GM18858 (cell line): ENCODE results near the gene GPR179.

Source experiments
- ATAC-seq: cut with Tn5 transposase; IDR thresholded peaks from one replicate; pipeline ENCODE4 v1.9.1; 2021; ENCODE audit not compliant: unreplicated experiment

GPR179 gene, protein sequence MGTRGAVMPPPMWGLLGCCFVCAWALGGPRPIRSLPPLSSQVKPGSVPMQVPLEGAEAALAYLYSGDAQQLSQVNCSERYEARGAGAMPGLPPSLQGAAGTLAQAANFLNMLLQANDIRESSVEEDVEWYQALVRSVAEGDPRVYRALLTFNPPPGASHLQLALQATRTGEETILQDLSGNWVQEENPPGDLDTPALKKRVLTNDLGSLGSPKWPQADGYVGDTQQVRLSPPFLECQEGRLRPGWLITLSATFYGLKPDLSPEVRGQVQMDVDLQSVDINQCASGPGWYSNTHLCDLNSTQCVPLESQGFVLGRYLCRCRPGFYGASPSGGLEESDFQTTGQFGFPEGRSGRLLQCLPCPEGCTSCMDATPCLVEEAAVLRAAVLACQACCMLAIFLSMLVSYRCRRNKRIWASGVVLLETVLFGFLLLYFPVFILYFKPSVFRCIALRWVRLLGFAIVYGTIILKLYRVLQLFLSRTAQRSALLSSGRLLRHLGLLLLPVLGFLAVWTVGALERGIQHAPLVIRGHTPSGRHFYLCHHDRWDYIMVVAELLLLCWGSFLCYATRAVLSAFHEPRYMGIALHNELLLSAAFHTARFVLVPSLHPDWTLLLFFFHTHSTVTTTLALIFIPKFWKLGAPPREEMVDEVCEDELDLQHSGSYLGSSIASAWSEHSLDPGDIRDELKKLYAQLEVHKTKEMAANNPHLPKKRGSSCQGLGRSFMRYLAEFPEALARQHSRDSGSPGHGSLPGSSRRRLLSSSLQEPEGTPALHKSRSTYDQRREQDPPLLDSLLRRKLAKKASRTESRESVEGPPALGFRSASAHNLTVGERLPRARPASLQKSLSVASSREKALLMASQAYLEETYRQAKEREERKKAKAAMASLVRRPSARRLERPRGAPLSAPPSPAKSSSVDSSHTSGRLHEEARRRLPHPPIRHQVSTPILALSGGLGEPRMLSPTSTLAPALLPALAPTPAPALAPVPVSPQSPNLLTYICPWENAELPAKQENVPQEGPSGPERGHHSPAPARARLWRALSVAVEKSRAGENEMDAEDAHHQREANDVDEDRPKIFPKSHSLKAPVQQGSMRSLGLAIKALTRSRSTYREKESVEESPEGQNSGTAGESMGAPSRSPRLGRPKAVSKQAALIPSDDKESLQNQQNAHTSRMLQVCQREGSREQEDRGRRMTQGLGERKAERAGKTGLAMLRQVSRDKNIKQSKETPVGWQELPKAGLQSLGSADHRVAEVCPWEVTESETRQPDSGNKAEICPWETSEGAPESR (N-terminal part only)

DNA sequence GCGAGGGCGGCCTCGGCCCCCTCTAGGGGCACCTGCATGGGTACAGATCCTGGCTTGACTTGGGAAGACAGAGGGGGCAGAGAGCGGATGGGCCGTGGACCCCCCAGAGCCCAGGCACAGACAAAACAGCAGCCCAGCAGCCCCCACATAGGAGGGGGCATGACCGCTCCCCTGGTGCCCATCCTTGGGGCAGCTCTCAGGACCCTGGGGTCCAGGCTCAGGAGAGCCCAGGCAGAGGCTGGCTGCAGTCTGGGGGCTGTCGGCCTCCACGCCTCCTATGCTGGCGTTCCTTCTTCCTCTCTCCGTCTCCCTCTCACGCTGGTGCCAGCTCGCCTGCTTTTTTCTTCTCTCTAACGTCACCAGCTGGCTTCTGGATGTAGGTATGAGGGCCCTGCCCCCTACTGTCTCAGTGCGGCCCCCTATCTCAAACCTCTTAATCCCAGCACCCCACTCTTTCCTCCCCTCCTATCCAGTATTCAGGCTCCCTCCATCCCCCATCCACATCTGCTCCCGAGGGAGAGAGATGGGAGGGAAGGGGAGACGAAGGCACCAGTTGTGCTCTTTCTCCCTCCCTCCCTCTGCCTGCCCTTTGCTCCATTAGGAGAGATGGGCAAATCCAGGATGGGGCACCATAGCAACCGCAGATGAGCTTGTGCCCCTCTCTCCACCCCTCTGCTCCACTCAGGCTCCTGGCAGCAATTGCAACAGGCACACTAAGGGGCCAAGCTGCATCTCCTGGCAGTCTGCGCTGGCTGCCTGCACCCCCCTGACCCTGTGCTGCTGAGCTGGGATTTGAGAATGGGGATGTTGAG is at the start of gene GPR179:
GPR179 (minus strand) TSS at position 349 of the 812 bp plus-strand sequence; CDS start at position 182, 167 bp downstream.
- ATAC-seq: no peak

DNA sequence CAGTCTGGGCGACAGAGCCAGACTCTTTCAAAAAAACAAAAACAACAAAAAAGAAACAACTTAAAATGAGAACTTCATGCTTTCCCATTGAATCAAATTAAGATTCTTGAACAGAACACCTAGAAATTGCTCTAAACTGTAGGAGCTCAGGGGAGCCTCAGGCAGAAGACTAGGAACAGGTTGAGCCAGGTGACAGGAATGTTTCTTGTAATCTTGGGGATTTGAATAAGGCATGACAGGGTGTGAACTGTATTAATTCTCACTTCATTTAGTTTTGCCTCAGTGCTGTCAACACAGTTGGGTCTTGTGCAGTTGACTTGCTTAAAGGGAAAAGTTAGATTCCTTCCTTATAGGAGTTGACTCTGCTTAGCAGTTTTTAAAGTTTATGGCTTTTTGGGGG is 35.7 kb upstream of the GPR179 start:
- no peak for ATAC-seq

DNA sequence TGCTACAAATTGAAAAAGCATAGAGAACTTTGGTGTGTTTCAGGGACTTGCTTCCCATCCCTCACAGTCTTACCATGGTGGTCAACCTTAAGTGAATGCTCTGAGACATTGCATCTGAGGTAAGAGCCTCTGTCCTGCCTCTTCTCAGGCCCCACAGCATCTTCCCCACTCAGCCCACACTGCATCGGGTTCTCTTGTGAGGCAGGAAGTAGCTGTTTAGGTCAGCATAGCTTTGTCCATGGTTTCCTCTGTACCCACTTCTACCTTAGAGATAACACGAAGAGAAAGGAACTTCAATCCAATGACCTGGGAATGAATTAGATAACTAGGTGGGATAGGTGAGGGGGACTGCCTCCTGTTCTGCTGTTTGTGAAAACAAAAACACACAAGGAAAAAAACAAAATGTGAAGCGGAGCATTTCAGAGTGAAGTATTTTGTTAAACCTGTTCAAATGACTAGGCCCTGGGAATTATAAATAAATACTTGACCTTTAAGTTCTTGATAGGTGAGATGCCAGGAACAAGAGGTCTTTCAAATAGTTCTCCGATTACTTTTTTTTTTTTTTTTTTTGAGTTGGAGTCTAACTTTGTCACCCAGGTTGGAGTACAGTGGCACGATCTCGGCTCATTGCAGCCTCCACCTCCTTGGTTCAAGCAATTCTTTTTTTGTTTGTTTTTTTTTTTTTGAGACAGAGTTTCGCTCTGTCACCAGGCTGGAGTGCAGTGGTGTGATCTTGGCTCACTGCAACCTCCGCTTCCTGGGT is 25.5 kb upstream of the GPR179 start:
- no peak for ATAC-seq

DNA sequence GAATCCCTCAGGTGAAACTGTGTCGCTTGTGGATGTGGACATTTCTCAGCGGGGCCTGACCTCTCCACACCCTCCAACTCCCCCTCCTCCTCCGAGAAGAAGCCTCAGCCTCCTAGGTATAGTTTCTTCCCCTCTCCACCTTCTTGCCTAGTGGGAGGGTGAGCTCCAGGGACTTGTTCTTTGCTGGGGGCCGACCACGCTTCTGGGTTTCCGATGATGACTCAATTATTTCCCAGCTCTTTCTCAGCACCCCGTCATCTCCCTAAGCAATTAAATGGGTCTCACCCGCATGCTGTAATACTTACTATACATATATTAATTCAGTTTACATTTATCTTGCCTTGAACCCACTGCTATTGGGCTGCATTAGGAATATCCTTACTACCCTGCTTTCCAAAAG is 21.0 kb upstream of the GPR179 start:
- ATAC-seq: no peak

DNA sequence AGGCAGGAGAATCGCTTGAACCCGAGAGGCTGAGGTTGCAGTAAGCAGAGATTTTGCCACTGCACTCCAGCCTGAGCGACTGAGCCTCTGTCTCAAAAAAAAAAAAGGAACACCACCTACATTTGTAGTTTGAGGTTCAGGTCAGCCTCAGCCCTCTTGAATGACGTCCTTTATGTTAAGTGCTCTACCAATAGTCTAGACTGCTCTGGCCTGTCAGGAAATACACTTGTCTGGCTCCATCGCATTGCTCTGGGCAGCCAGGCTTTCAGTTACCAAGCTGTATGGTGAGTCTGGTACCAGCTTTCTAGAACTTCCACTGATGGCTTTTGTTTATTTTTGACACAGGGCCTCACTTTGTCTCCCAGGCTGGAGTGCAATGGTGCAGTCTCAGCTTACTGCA is 19.3 kb upstream of the GPR179 start:
- no peak for ATAC-seq

DNA sequence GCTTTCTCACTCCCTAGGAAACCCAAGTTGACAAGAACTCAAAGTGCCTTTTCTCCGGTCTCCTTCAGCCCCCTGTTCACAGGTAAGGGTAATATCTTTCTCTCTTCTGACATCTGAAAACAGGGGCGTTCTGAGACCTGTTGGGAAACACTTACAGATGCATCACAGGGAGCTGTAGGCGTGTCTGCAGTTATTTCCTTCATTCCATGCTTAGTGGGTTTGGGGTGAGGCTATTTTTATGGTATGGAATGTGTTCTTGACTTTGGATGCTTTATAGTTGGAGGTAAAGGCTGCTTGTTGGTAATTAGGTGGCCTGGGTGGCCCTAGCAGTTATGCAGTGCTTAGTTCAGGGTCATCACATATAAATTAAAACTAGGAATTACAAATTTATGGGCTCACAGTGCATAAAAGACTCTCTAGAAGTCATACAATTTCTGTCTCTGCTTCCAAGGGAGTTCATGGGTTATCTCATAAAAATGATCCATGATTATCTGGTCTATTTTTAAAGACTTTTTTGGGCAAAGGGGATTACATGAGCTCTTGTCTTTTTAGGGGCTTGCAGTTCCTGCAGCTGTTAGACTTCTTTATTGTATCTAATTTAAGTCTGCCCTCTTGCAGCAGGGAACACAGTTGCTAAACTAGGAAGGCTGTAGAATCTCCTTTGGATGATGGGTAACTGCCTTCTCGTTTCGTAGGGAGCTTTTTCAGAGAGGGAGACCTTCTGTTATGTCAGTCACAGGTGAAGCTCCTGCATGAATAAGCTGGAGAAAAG is 18.1 kb upstream of the GPR179 start:
- ATAC-seq: no peak

DNA sequence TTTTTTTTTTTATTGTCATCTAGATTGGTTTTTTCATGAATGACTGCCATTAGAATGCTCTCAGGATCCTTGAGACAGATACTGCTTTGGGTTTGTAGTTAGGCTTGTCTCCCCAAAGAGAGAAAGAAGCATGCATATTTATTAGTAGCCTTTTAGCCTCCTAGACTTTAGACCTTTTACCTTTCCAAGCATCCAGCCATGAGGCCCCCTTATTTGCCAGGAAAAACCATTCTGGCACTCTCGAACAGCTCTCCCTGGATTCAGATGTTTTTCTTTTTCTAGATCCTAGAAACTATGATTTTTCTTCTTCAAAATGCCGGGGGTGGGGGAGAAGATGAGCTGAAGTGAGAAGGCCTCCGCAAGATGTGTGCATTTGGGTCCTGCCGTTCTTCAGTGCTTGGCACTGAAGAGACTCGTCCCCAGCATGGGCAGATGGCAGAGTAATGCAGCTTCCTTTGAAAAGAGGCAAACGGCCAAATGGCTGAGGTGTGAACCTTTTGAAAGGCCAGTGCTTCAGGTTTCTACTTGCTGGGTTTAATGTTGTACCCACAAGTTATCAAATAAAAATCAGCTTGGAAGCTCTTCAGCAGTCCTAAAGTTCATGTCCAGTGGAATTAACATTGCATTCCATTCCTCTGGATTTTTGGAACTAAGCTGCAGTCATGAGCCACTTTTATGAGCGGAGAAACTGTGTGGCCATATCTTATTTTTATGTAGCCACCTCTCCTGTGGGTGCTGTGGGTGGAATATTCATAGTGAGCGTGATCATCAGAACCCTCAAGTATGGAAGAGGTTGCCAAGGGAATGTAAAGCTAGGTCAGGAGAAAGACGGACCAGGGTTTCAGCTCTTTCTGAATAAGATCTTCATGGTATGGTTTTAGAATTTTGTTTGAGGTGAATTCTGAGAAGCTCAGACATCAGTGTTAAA is 15.1 kb upstream of the GPR179 start:
- ATAC-seq: no peak

DNA sequence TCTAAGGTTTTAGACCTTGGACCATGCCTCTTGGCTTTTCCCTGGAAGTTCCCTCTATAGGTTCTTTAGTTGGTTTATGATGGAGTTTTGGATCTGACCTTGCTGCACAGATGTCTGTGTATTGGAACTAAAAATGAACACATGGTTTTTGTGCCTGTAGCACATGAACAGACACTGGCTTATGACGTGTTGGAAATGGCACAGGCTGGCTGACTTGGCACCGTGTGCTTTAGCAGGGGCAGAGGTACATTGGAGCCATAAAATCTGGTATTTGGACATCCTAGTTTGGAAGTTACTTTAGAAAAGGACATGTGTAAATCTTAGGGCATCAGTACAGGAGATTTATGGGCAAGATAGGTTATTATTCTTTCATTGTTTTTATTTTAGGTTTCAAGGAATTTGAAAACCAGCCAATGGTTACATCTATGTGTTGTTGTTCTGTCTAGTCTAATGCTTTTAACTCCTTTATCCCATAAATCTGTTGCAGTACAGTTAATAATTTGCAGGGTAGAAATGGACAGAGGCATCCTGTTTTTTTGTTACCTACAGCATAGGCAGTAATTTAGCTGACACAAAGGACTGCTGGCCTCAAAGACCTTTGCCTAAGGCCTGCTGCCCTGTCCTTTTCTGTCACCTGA is 13.8 kb upstream of the GPR179 start:
- ATAC-seq: no peak

DNA sequence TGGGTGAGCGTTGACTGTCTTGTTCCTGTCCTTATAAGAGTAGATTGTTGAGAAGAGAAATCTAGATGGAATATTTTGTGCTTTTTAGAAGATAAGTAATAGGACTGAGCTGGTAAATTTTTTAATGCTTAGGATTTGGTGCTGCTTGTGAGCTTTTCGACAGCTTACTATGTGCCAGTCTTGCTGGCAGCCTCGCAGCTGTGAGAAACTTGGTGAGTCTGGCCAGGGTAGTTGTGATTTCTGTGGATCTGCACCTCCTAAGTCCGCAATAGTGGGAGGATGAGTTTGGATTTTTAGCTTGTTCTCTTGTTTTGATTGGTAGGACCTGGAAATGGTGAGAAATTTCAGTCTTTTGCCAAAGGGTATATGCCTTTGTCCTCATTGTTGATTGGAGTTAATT is 11.5 kb upstream of the GPR179 start:
- ATAC-seq: no peak

DNA sequence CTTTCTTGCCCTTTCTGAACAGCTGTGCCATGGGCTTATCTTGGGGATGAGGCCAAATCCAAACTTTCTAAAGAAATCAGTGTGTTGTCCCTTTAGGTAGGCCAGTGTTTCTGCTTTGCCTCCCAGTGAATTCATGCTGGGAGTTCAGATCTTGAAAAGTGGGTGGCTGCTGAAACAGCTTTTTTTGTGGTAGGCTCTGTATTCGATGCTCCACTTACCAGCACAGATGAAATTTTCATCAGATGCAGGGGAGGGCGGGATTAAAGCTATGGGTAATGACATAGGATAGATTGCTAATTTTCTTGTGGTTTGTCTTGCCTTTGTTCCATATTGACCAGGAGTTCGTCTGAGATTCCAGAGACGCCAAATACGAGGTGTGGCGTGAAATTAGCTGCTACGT is 10.7 kb upstream of the GPR179 start:
- ATAC-seq: no peak

DNA sequence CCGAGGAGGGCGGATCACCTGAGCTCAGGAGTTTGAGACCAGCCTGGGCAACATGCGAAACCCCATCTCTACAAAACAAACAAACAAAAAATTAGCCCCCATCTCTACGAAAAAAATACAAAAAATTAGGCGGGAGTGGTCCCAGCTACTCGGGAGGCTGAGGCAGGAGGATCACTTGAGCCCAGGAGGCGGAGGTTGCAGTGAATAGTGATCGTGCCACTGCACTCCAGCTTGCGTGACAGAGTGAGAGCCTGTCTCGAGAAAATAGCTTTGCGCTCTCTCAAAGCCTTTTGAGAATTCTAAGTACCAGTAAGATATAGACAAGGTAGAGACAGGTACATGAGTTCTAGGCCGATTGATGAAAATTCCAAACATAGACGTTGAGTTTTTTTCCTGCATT is 9.9 kb upstream of the GPR179 start:
- no peak for ATAC-seq

DNA sequence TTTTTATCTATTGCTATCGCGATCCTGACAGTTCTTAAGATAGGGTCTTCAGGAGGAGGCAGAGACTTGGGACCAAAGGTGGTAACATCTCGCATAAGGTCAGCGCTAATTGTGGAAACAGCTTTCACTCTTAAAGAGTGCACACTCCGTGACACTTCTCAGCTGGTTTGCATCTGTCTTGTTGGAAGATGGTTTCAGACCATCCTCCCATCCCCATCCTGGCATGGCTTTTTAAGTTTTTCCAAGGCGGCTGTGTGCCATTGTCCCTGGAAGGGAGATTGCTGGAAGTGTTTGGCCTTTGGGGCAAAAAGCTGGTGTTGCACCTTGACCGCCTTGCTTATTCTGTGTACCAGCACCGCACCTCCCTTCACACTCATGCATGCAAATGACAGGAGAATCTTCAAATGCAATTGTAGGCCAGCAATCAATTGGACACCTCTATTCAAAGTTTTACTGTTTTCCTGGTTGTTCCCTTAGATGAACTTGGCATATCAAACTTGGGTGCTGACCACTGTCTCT is 9.4 kb upstream of the GPR179 start:
- no peak for ATAC-seq

DNA sequence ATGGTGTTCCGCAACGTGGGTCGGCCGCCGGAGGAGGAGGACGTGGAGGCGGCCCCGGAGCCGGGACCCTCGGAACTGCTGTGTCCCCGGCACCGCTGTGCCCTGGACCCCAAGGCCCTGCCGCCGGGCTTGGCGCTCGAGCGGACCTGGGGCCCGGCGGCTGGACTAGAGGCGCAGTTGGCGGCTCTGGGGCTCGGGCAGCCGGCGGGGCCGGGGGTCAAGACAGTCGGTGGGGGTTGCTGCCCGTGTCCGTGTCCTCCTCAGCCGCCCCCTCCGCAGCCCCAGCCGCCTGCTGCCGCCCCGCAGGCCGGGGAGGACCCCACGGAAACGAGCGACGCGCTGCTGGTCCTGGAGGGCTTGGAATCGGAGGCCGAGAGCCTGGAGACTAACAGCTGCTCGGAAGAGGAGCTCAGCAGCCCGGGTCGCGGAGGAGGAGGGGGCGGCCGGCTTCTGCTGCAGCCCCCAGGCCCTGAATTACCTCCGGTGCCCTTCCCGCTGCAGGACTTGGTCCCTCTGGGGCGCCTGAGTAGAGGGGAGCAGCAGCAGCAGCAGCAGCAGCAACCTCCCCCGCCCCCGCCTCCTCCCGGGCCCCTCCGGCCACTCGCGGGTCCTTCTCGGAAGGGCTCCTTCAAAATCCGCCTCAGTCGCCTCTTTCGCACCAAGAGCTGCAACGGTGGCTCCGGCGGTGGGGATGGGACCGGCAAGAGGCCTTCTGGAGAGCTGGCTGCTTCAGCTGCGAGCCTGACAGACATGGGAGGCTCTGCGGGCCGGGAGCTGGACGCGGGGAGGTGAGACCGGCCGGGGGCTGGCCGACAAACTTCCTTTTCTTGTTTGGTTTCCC is 8.7 kb upstream of the GPR179 start:
- peak; percentile 21 for ATAC-seq

DNA sequence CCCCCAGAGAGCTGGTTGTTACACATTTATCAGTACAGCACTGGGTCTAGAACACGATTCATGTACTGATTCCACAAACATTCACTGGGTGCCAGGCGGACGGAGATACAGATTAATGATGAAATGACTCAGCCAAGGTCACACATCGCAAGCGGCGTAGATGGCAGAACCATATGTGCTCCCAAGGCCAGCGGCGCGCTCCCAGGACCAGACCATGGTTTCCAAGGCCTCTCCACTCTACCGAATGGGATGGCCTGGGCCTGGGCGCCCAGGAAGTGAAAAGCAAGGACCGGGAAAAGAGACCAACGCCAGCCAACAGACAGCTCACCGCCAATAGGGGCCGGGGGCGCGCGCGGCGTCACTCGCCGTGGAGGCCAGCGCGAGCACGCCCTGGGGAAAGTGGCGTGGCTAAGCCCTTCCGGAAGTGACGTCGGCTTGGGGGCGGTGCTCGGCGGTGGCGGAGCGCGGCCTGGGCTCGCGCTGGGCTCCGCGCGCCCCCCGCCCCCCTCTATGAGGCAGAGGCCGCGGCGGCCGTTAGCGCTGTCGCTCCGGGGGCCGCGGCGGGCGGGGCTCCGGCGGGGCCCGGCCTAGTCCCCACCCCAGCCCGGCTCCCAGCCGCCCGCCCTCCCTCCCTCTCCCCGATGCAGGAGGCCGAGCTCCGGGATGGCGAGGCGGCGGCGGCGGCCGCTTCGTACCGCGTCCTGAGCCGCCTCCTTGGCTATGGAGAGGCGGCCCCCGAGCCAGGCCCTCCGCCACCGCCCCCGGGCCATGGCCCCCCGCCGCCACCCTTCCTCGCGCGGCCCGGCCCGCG is 7.9 kb upstream of the GPR179 start, which contains the start of gene SOCS7:
SOCS7 (plus strand) TSS at position 433 of the 811 bp plus-strand sequence; CDS start at position 642, 209 bp downstream.
- peak; percentile 57 for ATAC-seq

DNA sequence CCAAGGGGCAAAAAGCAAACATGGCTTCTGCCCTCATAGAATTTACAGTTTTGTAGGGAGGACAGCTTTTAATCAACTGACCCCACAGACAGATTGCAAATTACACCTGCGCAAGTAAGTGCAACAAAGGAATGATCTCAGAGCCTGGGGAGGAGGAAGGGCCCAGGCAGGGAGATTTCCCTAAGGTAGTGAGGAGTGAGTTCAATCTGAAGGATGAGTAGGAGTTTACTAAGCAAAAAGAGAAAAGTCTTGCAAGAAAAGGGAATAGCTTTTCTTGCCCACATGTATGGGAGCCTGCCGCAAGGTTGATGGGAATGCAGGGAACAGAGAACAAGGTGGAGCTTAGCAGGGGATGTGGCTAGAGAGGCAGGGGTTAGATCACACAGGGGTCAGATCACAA is 6.3 kb upstream of the GPR179 start:
- ATAC-seq: no peak
